B cell (primary cell): ENCODE data around the gene CCDC17. TPM values are rescaled to one million over a fixed set of nuclear protein-coding genes. Genes with fewer than 3 reads are reported as not detected.

Experiments
- ATAC-seq: fragments of 200-7000 bp; cut with Tn5 transposase; one replicate; pipeline ENCODE4 v1.10.0; 2021; ENCODE audit warnings: low read depth, mild to moderate bottlenecking, moderate number of reproducible peaks, moderate library complexity
- CTCF ChIA-PET: fragments of 350-600 bp; sonication (Branson Sonifier 250); formaldehyde crosslinking; loops from one replicate; lab custom pipeline; 2021; ENCODE audit warnings: antibody characterized with exemption, inconsistent platforms; lab: Charles Lee
- POLR2A ChIA-PET: fragments of 350-600 bp; sonication (Branson Sonifier 250); formaldehyde crosslinking; loops from one replicate; lab custom pipeline; 2021; ENCODE audit warnings: antibody characterized with exemption; lab: Charles Lee
- DNase-seq: peaks from one replicate; pipeline ENCODE4 v3.0.0; 2013
- H2AFZ ChIP-seq: 2 replicates; pipeline ENCODE4 v1.6.1; 2012; ENCODE audit warnings: mild to moderate bottlenecking, low read depth, low read length; ENCODE audit not compliant: insufficient read depth, poor library complexity, severe bottlenecking
- H3K27ac ChIP-seq, 2 donors: 1 replicate in 1 of 2; 2 replicates in 1 of 2; pipeline ENCODE4 v1.5.1; 2012 to 2013; ENCODE audit warnings: low read length in 2 of 2, mild to moderate bottlenecking in 2 of 2, moderate library complexity in 1 of 2
- H3K27me3 ChIP-seq, 4 experiments: fragments of 200-600 bp in 1 of 4; sonication (generic) in 1 of 4; replicated peaks in 1 of 4; 1 replicate in 2 of 4; 2 replicates in 2 of 4; pipeline versions ENCODE4 v1.6.1 to v1.7.0; 2013 to 2016; ENCODE audit warnings: low read length in 3 of 4, mild to moderate bottlenecking in 2 of 4, mixed read lengths in 1 of 4, moderate library complexity in 1 of 4; ENCODE audit not compliant: insufficient read depth in 4 of 4, control insufficient read depth in 3 of 4; ENCODE audit errors: control extremely low read depth in 1 of 4
- H3K36me3 ChIP-seq, 2 experiments: replicated peaks in 1 of 2; 1 replicate in 1 of 2; 2 replicates in 1 of 2; pipeline versions ENCODE4 v1.6.1 to v1.7.1; 2013; ENCODE audit warnings: low read length in 1 of 2; ENCODE audit not compliant: insufficient read depth in 2 of 2, control insufficient read depth in 1 of 2; ENCODE audit errors: control extremely low read depth in 1 of 2, extremely low read depth in 1 of 2
- H3K4me1 ChIP-seq, 2 donors: fragments of 200-600 bp in 1 of 2; sonication (generic) in 1 of 2; 1 replicate in 1 of 2; 2 replicates in 1 of 2; pipeline versions ENCODE4 v1.5.1 to v1.6.1; 2013 to 2017; ENCODE audit warnings: low read length in 2 of 2; ENCODE audit not compliant: control insufficient read depth in 2 of 2, insufficient read depth in 2 of 2
- H3K4me2 ChIP-seq: replicated peaks from 2 replicates; pipeline ENCODE3; 2012; ENCODE audit warnings: mild to moderate bottlenecking, low read depth, low read length; ENCODE audit not compliant: poor library complexity, severe bottlenecking
- H3K4me3 ChIP-seq, 5 experiments: fragments of 200-600 bp in 1 of 5; sonication (generic) in 1 of 5; 1 replicate in 3 of 5; 2 replicates in 2 of 5; pipeline versions ENCODE4 v1.5.1 to v1.7.0; 2011 to 2016; ENCODE audit warnings: low read length in 4 of 5, mild to moderate bottlenecking in 4 of 5, low read depth in 2 of 5, control low read depth in 1 of 5, moderate library complexity in 1 of 5; ENCODE audit not compliant: insufficient read depth in 1 of 5; ENCODE audit errors: control extremely low read depth in 1 of 5, extremely low read depth in 1 of 5
- H3K79me2 ChIP-seq: fragments of 200-600 bp; sonication (generic); one replicate; pipeline ENCODE4 v1.6.0; 2016; ENCODE audit warnings: low read length; ENCODE audit not compliant: control insufficient read depth, insufficient read depth
- H3K9ac ChIP-seq: fragments of 200-600 bp; sonication (generic); 2 replicates; pipeline ENCODE4 v1.6.1; 2017; ENCODE audit warnings: mild to moderate bottlenecking, low read length, moderate library complexity
- H3K9me3 ChIP-seq, 3 donors: one replicate each; pipeline versions ENCODE4 v1.6.1 to v1.7.1; 2013; ENCODE audit warnings: low read length in 2 of 3; ENCODE audit not compliant: control insufficient read depth in 2 of 3, insufficient read depth in 1 of 3; ENCODE audit errors: control extremely low read depth in 1 of 3
- H4K20me1 ChIP-seq: 2 replicates; pipeline ENCODE4 v1.6.0; 2012; ENCODE audit warnings: mild to moderate bottlenecking, low read length; ENCODE audit not compliant: insufficient read depth, control insufficient read depth, poor library complexity, severe bottlenecking
- H3K27ac Mint-ChIP-seq: one replicate; pipeline ENCODE4 v1.8.0; 2021; ENCODE audit warnings: mixed read lengths
- H3K27me3 Mint-ChIP-seq: one replicate; pipeline ENCODE4 v1.8.0; 2021; ENCODE audit warnings: mixed read lengths
- H3K4me1 Mint-ChIP-seq: one replicate; pipeline ENCODE4 v1.8.0; 2021; ENCODE audit warnings: mixed read lengths
- H3K4me3 Mint-ChIP-seq: one replicate; pipeline ENCODE4 v1.8.0; 2021; ENCODE audit warnings: mixed read lengths
- H3K9me3 Mint-ChIP-seq: one replicate; pipeline ENCODE4 v1.8.0; 2022; ENCODE audit warnings: mixed read lengths; ENCODE audit not compliant: insufficient read depth
- CTCF ChIP-seq: fragments of 200-600 bp; IDR thresholded peaks from one replicate; pipeline ENCODE4 v1.8.0; 2022; ENCODE audit warnings: antibody characterized with exemption, mild to moderate bottlenecking
- EZH2 ChIP-seq: IDR thresholded peaks from 2 replicates; pipeline ENCODE4 v1.6.1; 2012; ENCODE audit warnings: borderline replicate concordance, low read depth, mild to moderate bottlenecking, moderate library complexity, low read length; ENCODE audit not compliant: insufficient read depth, poor library complexity, severe bottlenecking
- WGBS: methylation state at CpG from one replicate; pipeline ENCODE4 v1.1.5; 2013; ENCODE audit warnings: missing lambda C conversion rate; ENCODE audit not compliant: insufficient coverage; 5-methylcytosine and 5-hydroxymethylcytosine counted together
- intact Hi-C: fragments of 100-400 bp; cut with micrococcal nuclease; formaldehyde crosslinking; loops from one replicate; pipeline ENCODE4 v1.10.0; 2022
- polyA plus RNA-seq: library from polyadenylated mRNA; depleted of rRNA; stranded (reverse); fragments of >200 nt; gene quantifications from 2 replicates; pipeline ENCODE4 v1.2.3, GENCODE V29; 2012
- total RNA-seq, 2 donors: library from RNA; stranded (reverse); fragments of 120-200 nt in 1 of 2; gene quantifications; 1 replicate in 1 of 2; 2 replicates in 1 of 2; pipeline versions ENCODE4 v1.2.3 to v1.2.4, GENCODE V29; 2013 to 2022

The CCDC17 gene
- total and polyA plus RNA-seq, 2 donors (not counting 1 experiment from before 2014, with no cell fraction given), result 2.9 to 8.2 TPM

- ATAC-seq (no peak), DNase-seq (no peak)
- H3K4me2 ChIP-seq, result no peak overlapping the region
- no peak overlapping the region for H3K27ac ChIP-seq
- H3K9me3 ChIP-seq, result no peaks in the 10 kb centered on the region
- H3K4me1 Mint-ChIP-seq, result peaks cover 13% of the 10 kb centered on the region
- H3K9me3 Mint-ChIP-seq, result no peaks in the 10 kb centered on the region
- no peak overlapping the region for H3K4me3 Mint-ChIP-seq
- no peak overlapping the region for H2AFZ ChIP-seq
- no CpG with 5 or more reads among the region's 1 CpG for WGBS
- H3K27me3 Mint-ChIP-seq, result no peaks in the 10 kb centered on the region
- H4K20me1 ChIP-seq, result peaks cover 4% of the 10 kb centered on the region
- no peak overlapping the region for H3K4me3 ChIP-seq
- peaks cover 16 to 60% of the 10 kb centered on the region in 2 experiments for H3K36me3 ChIP-seq
- CTCF ChIA-PET, result no interaction called here
- H3K9ac ChIP-seq, result no peak overlapping the region
- TF ChIP-seq CTCF (no peak), EZH2 (no peak)
- peaks cover 13% of the 10 kb centered on the region for H3K79me2 ChIP-seq
- POLR2A ChIA-PET, result no interaction called here
- no peaks in the 10 kb centered on the region for H3K27me3 ChIP-seq
- H3K27ac Mint-ChIP-seq, result no peak overlapping the region
- intact Hi-C loops, result no loop called here
- H3K4me1 ChIP-seq, result peaks cover 8 to 10% of the 10 kb centered on the region in 2 donors
Measured at GRCh38 chr1:45640293-45640692, 16.4 kb upstream of the CCDC17 start.

DNA sequence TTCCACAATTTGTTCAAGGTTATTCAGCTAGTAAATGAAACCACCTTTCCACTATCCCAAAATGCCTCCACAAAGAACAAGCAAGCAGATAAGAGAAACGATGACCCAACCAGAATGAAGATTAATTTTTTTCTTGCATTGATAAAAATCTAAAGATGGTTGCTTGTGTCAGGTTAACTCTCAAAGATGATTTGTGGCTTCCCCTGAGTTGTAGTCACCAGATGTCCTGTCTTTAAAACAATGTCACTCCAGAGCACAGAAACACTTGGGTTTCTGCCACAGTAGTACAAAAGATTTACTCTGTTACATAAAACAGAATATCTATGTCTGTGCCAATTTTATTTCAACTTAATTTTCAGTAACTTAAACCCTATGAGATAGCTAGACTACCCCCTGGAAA is 11.4 kb upstream of the CCDC17 start:
- TF ChIP-seq EZH2 (no peak), CTCF (no peak)
- Histone ChIP-seq H3K4me3 (no peak overlapping the region), H3K9ac (no peak overlapping the region), H3K79me2 (peaks cover 2% of the 10 kb centered on the region), H3K4me2 (no peak overlapping the region), H3K27me3 (no peaks in the 10 kb centered on the region), H3K27ac (no peak overlapping the region), H3K4me1 (no peaks in the 10 kb centered on the region), H2AFZ (no peak overlapping the region), H4K20me1 (no peaks in the 10 kb centered on the region), H3K36me3 (peaks cover 32 to 78% of the 10 kb centered on the region in 2 experiments), H3K9me3 (no peaks in the 10 kb centered on the region)
- intact Hi-C loops, result no loop called here
- no peak overlapping the region for H3K4me3 Mint-ChIP-seq
- CTCF ChIA-PET, result no interaction called here
- no peaks in the 10 kb centered on the region for H3K4me1 Mint-ChIP-seq
- no peak overlapping the region for H3K27ac Mint-ChIP-seq
- POLR2A ChIA-PET, result no interaction called here
- no peaks in the 10 kb centered on the region for H3K27me3 Mint-ChIP-seq
- WGBS, result no CpG with 5 or more reads among the region's 1 CpG
- no peak for ATAC-seq
- H3K9me3 Mint-ChIP-seq, result no peaks in the 10 kb centered on the region
- DNase-seq, result no peak
